H1 (cell line): ENCODE data around the gene ESR1. TPM values are rescaled to one million over a fixed set of nuclear protein-coding genes. Genes with fewer than 3 reads are reported as not detected.

Experiments used
- CTCF ChIA-PET: fragments of 300-600 bp; sonication (Branson Sonifier 250); formaldehyde crosslinking; loops from one replicate; lab custom pipeline; 2021; ENCODE audit not compliant: partially characterized antibody; lab: Charles Lee
- POLR2A ChIA-PET: fragments of 300-600 bp; sonication (Branson Sonifier 250); formaldehyde crosslinking; loops from one replicate; lab custom pipeline; 2021; ENCODE audit warnings: inconsistent platforms; ENCODE audit not compliant: partially characterized antibody; lab: Charles Lee
- DNase-seq, 2 experiments: peaks; one replicate each; pipeline versions ENCODE4 v3.0.0 to v3.0.0-alpha.2; 2010 to 2022; ENCODE audit warnings: low spot score in 2 of 2, low read depth in 1 of 2, mixed read lengths in 1 of 2
- FAIRE-seq: peaks from 2 replicates; lab custom pipeline; 2011; peaks lifted over from hg19 to GRCh38; lab: Jason Lieb, UNC
- H2AFZ ChIP-seq: 2 replicates; pipeline ENCODE4 v1.8.1; 2012; ENCODE audit warnings: low read length, inconsistent platforms
- H2AK5ac ChIP-seq: 2 replicates; pipeline ENCODE4 v1.6.1; 2013; ENCODE audit warnings: low read depth, low read length
- H2BK120ac ChIP-seq: replicated peaks from 2 replicates; pipeline ENCODE3; 2013; ENCODE audit warnings: low read depth, low read length, inconsistent platforms
- H2BK12ac ChIP-seq: 2 replicates; pipeline ENCODE4 v1.6.1; 2013; ENCODE audit warnings: low read depth, low read length
- H2BK15ac ChIP-seq: 2 replicates; pipeline ENCODE4 v1.6.1; 2013; ENCODE audit warnings: low read length
- H2BK20ac ChIP-seq: 2 replicates; pipeline ENCODE4 v1.6.1; 2013; ENCODE audit warnings: low read length
- H2BK5ac ChIP-seq: 2 replicates; pipeline ENCODE4 v1.6.1; 2013; ENCODE audit warnings: low read depth, low read length
- H3K14ac ChIP-seq: 2 replicates; pipeline ENCODE4 v1.6.1; 2013; ENCODE audit warnings: inconsistent platforms; ENCODE audit not compliant: insufficient read length
- H3K18ac ChIP-seq: 2 replicates; pipeline ENCODE4 v1.6.1; 2013; ENCODE audit warnings: low read length; ENCODE audit errors: extremely low read depth
- H3K23ac ChIP-seq: 2 replicates; pipeline ENCODE4 v1.6.1; 2013; ENCODE audit warnings: inconsistent platforms; ENCODE audit not compliant: insufficient read length
- H3K23me2 ChIP-seq: 2 replicates; pipeline ENCODE4 v1.6.1; 2013; ENCODE audit warnings: low read depth, low read length
- H3K27ac ChIP-seq: 2 replicates; pipeline ENCODE4 v1.6.1; 2011; ENCODE audit warnings: low read depth, low read length, inconsistent platforms
- H3K27me3 ChIP-seq, 4 experiments: replicated peaks in 1 of 4; 1 replicate in 1 of 4; 2 replicates in 3 of 4; pipeline versions ENCODE4 v1.6.1 to v1.8.1; 2011 to 2013; ENCODE audit warnings: low read length in 3 of 4, mild to moderate bottlenecking in 3 of 4, inconsistent platforms in 2 of 4, mixed read lengths in 2 of 4, moderate library complexity in 1 of 4; ENCODE audit not compliant: control insufficient read depth in 3 of 4, insufficient read depth in 3 of 4; ENCODE audit errors: extremely low read depth in 1 of 4
- H3K36me3 ChIP-seq, 4 experiments: 2 replicates each; pipeline versions ENCODE4 v1.6.1 to v1.8.1; 2011 to 2013; ENCODE audit warnings: mild to moderate bottlenecking in 4 of 4, low read length in 3 of 4, moderate library complexity in 2 of 4, control low read depth in 1 of 4, inconsistent platforms in 1 of 4; ENCODE audit not compliant: insufficient read depth in 4 of 4, control insufficient read depth in 2 of 4
- H3K4ac ChIP-seq: replicated peaks from 2 replicates; pipeline ENCODE3; 2013; ENCODE audit warnings: low read length, low read depth, mixed read lengths, inconsistent platforms; ENCODE audit not compliant: insufficient read length
- H3K4me1 ChIP-seq, 4 experiments: replicated peaks in 1 of 4; 1 replicate in 1 of 4; 2 replicates in 3 of 4; pipeline versions ENCODE4 v1.6.1 to v1.8.1; 2011 to 2013; ENCODE audit warnings: low read length in 3 of 4, inconsistent platforms in 2 of 4, mixed read lengths in 1 of 4; ENCODE audit not compliant: insufficient read depth in 4 of 4, control insufficient read depth in 3 of 4
- H3K4me2 ChIP-seq, 2 experiments: 2 replicates each; pipeline versions ENCODE4 v1.6.1 to v1.8.1; 2011 to 2013; ENCODE audit warnings: low read depth in 2 of 2, low read length in 2 of 2, control low read depth in 1 of 2, inconsistent platforms in 1 of 2, mild to moderate bottlenecking in 1 of 2; ENCODE audit not compliant: insufficient read depth in 1 of 2
- H3K4me3 ChIP-seq, 4 experiments: fragments of 200-600, 300-600 bp in 1 of 4; sonication (generic), shearing (Covaris generic), sonication (Bioruptor Twin) in 1 of 4; 2 replicates each; pipeline versions ENCODE4 v1.5.1 to v1.8.1; 2011 to 2016; ENCODE audit warnings: low read length in 4 of 4, low read depth in 3 of 4, control low read depth in 2 of 4, inconsistent platforms in 2 of 4, mild to moderate bottlenecking in 2 of 4, mixed read lengths in 1 of 4, moderate library complexity in 1 of 4; ENCODE audit not compliant: insufficient read depth in 2 of 4; ENCODE audit errors: extremely low read depth in 1 of 4
- H3K56ac ChIP-seq: replicated peaks from 2 replicates; pipeline ENCODE3; 2013; ENCODE audit warnings: low read depth, mild to moderate bottlenecking, mixed read lengths, low read length, inconsistent platforms; ENCODE audit not compliant: insufficient read length
- H3K79me1 ChIP-seq: 2 replicates; pipeline ENCODE4 v1.6.1; 2013; ENCODE audit warnings: low read depth, low read length, control low read depth
- H3K79me2 ChIP-seq, 2 experiments: 2 replicates each; pipeline versions ENCODE4 v1.6.1 to v1.8.1; 2012 to 2013; ENCODE audit warnings: low read length in 2 of 2, mild to moderate bottlenecking in 2 of 2, inconsistent platforms in 1 of 2; ENCODE audit not compliant: insufficient read depth in 2 of 2, control insufficient read depth in 1 of 2
- H3K9ac ChIP-seq, 4 experiments: replicated peaks in 1 of 4; 1 replicate in 1 of 4; 2 replicates in 3 of 4; pipeline versions ENCODE4 v1.6.1 to v1.8.1; 2011 to 2013; ENCODE audit warnings: low read depth in 3 of 4, low read length in 3 of 4, control low read depth in 2 of 4, mild to moderate bottlenecking in 2 of 4, moderate library complexity in 2 of 4, inconsistent platforms in 1 of 4; ENCODE audit errors: extremely low read depth in 1 of 4
- H3K9me3 ChIP-seq, 2 experiments: 2 replicates each; pipeline versions ENCODE4 v1.6.1 to v1.8.1; 2012 to 2013; ENCODE audit warnings: mild to moderate bottlenecking in 2 of 2, moderate library complexity in 2 of 2, control low read depth in 1 of 2, inconsistent platforms in 1 of 2, low read depth in 1 of 2, low read length in 1 of 2, mixed read lengths in 1 of 2; ENCODE audit not compliant: insufficient read depth in 2 of 2
- H4K20me1 ChIP-seq, 2 experiments: replicated peaks in 1 of 2; 2 replicates each; pipeline versions ENCODE3 to v1.8.1; 2011 to 2013; ENCODE audit warnings: inconsistent platforms in 2 of 2, low read length in 2 of 2, mild to moderate bottlenecking in 1 of 2; ENCODE audit not compliant: insufficient read depth in 2 of 2, control insufficient read depth in 1 of 2
- H4K5ac ChIP-seq: 2 replicates; pipeline ENCODE4 v1.6.1; 2013; ENCODE audit warnings: low read length, low read depth, mixed read lengths, inconsistent platforms; ENCODE audit not compliant: insufficient read length
- H4K8ac ChIP-seq: 2 replicates; pipeline ENCODE4 v1.8.0; 2013; ENCODE audit warnings: mild to moderate bottlenecking, moderate library complexity, low read length, inconsistent platforms; ENCODE audit not compliant: insufficient read depth; ENCODE audit errors: extremely low read depth
- H4K91ac ChIP-seq: replicated peaks from 2 replicates; pipeline ENCODE3; 2013; ENCODE audit warnings: low read length, mixed read lengths, inconsistent platforms; ENCODE audit not compliant: insufficient read length
- CBX8 ChIP-seq: fragments of 300-800, 300-1000 bp; sonication (generic); IDR thresholded peaks from 2 replicates; pipeline ENCODE4 v1.7.1; 2016; ENCODE audit warnings: low read depth, low read length, borderline replicate concordance
- CEBPB ChIP-seq: IDR thresholded peaks from 2 replicates; pipeline ENCODE4 v1.6.1; 2012; ENCODE audit warnings: low read depth, low read length
- CREB1 ChIP-seq: IDR thresholded peaks from 2 replicates; pipeline ENCODE4 v1.6.1; 2012; ENCODE audit warnings: inconsistent platforms
- EZH2 ChIP-seq: fragments of 200-600 bp; sonication (generic); IDR thresholded peaks from 2 replicates; pipeline ENCODE4 v1.7.1; 2012; ENCODE audit warnings: low read depth, mild to moderate bottlenecking, moderate library complexity, low read length, inconsistent platforms; ENCODE audit not compliant: severe bottlenecking
- GABPA ChIP-seq: IDR thresholded peaks from 2 replicates; pipeline ENCODE4 v1.6.1; 2011; ENCODE audit warnings: mild to moderate bottlenecking, low read length, moderate library complexity, borderline replicate concordance; ENCODE audit not compliant: insufficient read depth
- HDAC2 ChIP-seq, 2 experiments: fragments of 300-600 bp in 1 of 2; sonication (generic) in 1 of 2; IDR thresholded peaks; 2 replicates each; pipeline ENCODE4 v1.6.1; 2011 to 2012; ENCODE audit warnings: low read depth in 2 of 2, low read length in 2 of 2, mild to moderate bottlenecking in 2 of 2, moderate library complexity in 2 of 2, borderline replicate concordance in 1 of 2, inconsistent platforms in 1 of 2
- HDAC6 ChIP-seq: IDR thresholded peaks from one replicate; pipeline ENCODE4 v1.7.1; 2012; ENCODE audit warnings: low read depth, mild to moderate bottlenecking, inconsistent platforms, low read length, moderate library complexity
- PHF8 ChIP-seq: fragments of 200-600 bp; sonication (generic); conservative IDR thresholded peaks from 2 replicates; pipeline ENCODE4 v1.7.1; 2012; ENCODE audit warnings: low read depth, mild to moderate bottlenecking, inconsistent platforms, low read length, moderate library complexity
- POLR2A ChIP-seq, 2 experiments: IDR thresholded peaks; 1 replicate in 1 of 2; 2 replicates in 1 of 2; pipeline ENCODE4 v1.6.1; 2011; ENCODE audit warnings: low read depth in 2 of 2, low read length in 2 of 2, mild to moderate bottlenecking in 2 of 2; ENCODE audit errors: control extremely low read depth in 1 of 2
- SIN3A ChIP-seq, 2 experiments: IDR thresholded peaks in 1 of 2; conservative IDR thresholded peaks in 1 of 2; 2 replicates each; pipeline ENCODE4 v1.6.1; 2011 to 2012; ENCODE audit warnings: low read length in 2 of 2, improper control_type of control experiment in 1 of 2, low read depth in 1 of 2, mild to moderate bottlenecking in 1 of 2
- SP4 ChIP-seq: IDR thresholded peaks from 2 replicates; pipeline ENCODE4 v1.6.1; 2012; ENCODE audit warnings: low read length, inconsistent platforms
- SUZ12 ChIP-seq: fragments of 200-600 bp; sonication (generic); IDR thresholded peaks from 2 replicates; pipeline ENCODE4 v1.6.1; 2012; ENCODE audit warnings: mild to moderate bottlenecking, inconsistent platforms, low read length, moderate library complexity, mixed read lengths
- TAF7 ChIP-seq: optimal IDR thresholded peaks from 2 replicates; pipeline ENCODE3; 2011; ENCODE audit warnings: low read depth, mild to moderate bottlenecking, inconsistent platforms, low read length, moderate library complexity, borderline replicate concordance
- WGBS, 2 experiments: shearing (Covaris generic) in 1 of 2; methylation state at CpG; one replicate each; pipeline versions ENCODE4 v1.1.6 to v1.1.7; 2013 to 2015; ENCODE audit warnings: low lambda C conversion rate in 2 of 2, mixed read lengths in 2 of 2, inconsistent platforms in 1 of 2, low coverage in 1 of 2, missing lambda C conversion rate in 1 of 2; ENCODE audit not compliant: insufficient replicate concordance in 2 of 2, insufficient coverage in 1 of 2, insufficient read length in 1 of 2; ENCODE audit errors: extremely low coverage in 1 of 2, missing lambda C conversion rate in 1 of 2; 5-methylcytosine and 5-hydroxymethylcytosine counted together
- polyA plus RNA-seq, 7 experiments: library from polyadenylated mRNA; depleted of rRNA in 3 of 7; stranded (reverse) in 5 of 7; unstranded in 2 of 7; fragments of >200 nt in 5 of 7; fragments of 200-250 nt in 2 of 7; gene quantifications; 1 replicate in 5 of 7; 2 replicates in 1 of 7; 4 replicates in 1 of 7; pipeline versions ENCODE4 v1.2.1 to v1.2.3, GENCODE V29; 2011 to 2013; ENCODE audit warnings: missing spikeins in 2 of 7, mixed read lengths in 2 of 7
- total RNA-seq: library from RNA; stranded (reverse); fragmentation: NEBNext Ultra II Directional; extraction: Animal tissue kit (Norgen Biotek cat#: 25700); gene quantifications from 2 replicates; pipeline ENCODE4 v1.2.1, GENCODE V29; 2021

The ESR1 gene
- total and polyA plus RNA-seq, 2 of the 8 experiments (the other 6 are each of a cell fraction or from before 2014, with no cell fraction given): 0.03 to 0.17 TPM

- H2AK5ac ChIP-seq: no peak overlapping the region
- no peak overlapping the region for H2BK120ac ChIP-seq
- no peak overlapping the region for H2BK15ac ChIP-seq
- H2AFZ ChIP-seq: no peak overlapping the region
- FAIRE-seq (no peak), DNase-seq (no peak)
- no peaks in the 10 kb centered on the region for H3K79me2 ChIP-seq
- no peaks in the 10 kb centered on the region for H4K20me1 ChIP-seq
- no peak overlapping the region for H3K18ac ChIP-seq
- H3K27me3 ChIP-seq: no peaks in the 10 kb centered on the region
- H4K91ac ChIP-seq: no peak overlapping the region
- no peaks in the 10 kb centered on the region for H3K36me3 ChIP-seq
- H3K56ac ChIP-seq: no peak overlapping the region
- no peaks in the 10 kb centered on the region for H3K79me1 ChIP-seq
- H4K8ac ChIP-seq: peak overlapping the region; percentile 35; the same call in 1 of the 2 replicates
- H3K27ac ChIP-seq: no peak overlapping the region
- H3K4me3 ChIP-seq: no peak overlapping the region
- no peak overlapping the region for H3K4me2 ChIP-seq
- no peak overlapping the region for H3K4ac ChIP-seq
- POLR2A ChIA-PET: no interaction called here
- H3K23me2 ChIP-seq: no peaks in the 10 kb centered on the region
- H2BK20ac ChIP-seq: no peak overlapping the region
- no peak overlapping the region for H3K14ac ChIP-seq
- 91% methylated on average over 11 of the region's 11 CpGs; no CpG with 5 or more reads in 1 of the 2 experiments for WGBS, 2 experiments
- no peak overlapping the region for H2BK5ac ChIP-seq
- no peak overlapping the region for H3K9ac ChIP-seq
- no peak overlapping the region for H2BK12ac ChIP-seq
- CTCF ChIA-PET: interaction anchor here (1.0 to 1.4 kb wide), 2 partner anchors 11 to 378 kb away, joined by 3 to 5 read pairs; no protein-coding TSS in a partner anchor
- no peaks in the 10 kb centered on the region for H3K4me1 ChIP-seq
- H3K9me3 ChIP-seq: no peaks in the 10 kb centered on the region
- H4K5ac ChIP-seq: no peak overlapping the region
- no peak overlapping the region for H3K23ac ChIP-seq
- TF ChIP-seq TAF7 (no peak), PHF8 (no peak), SUZ12 (no peak), CREB1 (no peak), GABPA (no peak), CBX8 (no peak), HDAC6 (no peak), POLR2A (IDR thresholded peaks at IDR 0.05; ENCODE audit: control extremely low read depth in 1 of 2, low read depth in 2 of 2, low read length in 2 of 2) (no peak), CEBPB (no peak), HDAC2 (IDR thresholded peaks at IDR 0.05; ENCODE audit: borderline replicate concordance in 1 of 2, low read depth in 2 of 2, low read length in 2 of 2) (no peak), SP4 (no peak), SIN3A (conservative IDR thresholded peaks at IDR 0.05 in 1 of 2, IDR thresholded peaks at IDR 0.05 in 1 of 2; ENCODE audit: low read depth in 1 of 2, low read length in 2 of 2) (no peak), EZH2 (no peak)
These were observed 335.9 kb downstream of the ESR1 start for GRCh38 chr6:152143359-152143758.
